Progenitor cell of endocrine pancreas (in vitro differentiated cells): ENCODE data around the gene TNRC6B. TPM values are rescaled to one million over a fixed set of nuclear protein-coding genes. Genes with fewer than 3 reads are reported as not detected.

Source experiments
- DNase-seq: peaks from one replicate; pipeline ENCODE4 v3.0.0; 2021; ENCODE audit warnings: low spot score; ENCODE audit not compliant: unreplicated experiment
- H3K27ac Mint-ChIP-seq: 2 replicates; pipeline ENCODE4 v1.8.0; 2021; ENCODE audit warnings: mild to moderate bottlenecking, moderate library complexity, mixed read lengths
- H3K27me3 Mint-ChIP-seq: 2 replicates; pipeline ENCODE4 v1.8.0; 2021; ENCODE audit warnings: mixed read lengths
- H3K36me3 Mint-ChIP-seq: 2 replicates; pipeline ENCODE4 v1.8.0; 2022; ENCODE audit warnings: mixed read lengths; ENCODE audit not compliant: insufficient read depth
- H3K4me1 Mint-ChIP-seq: 2 replicates; pipeline ENCODE4 v1.8.0; 2021; ENCODE audit warnings: low read depth, mixed read lengths
- H3K4me3 Mint-ChIP-seq: 2 replicates; pipeline ENCODE4 v1.8.0; 2021; ENCODE audit warnings: low read depth, mild to moderate bottlenecking, moderate library complexity, mixed read lengths
- H3K9me3 Mint-ChIP-seq: 2 replicates; pipeline ENCODE4 v1.8.0; 2021; ENCODE audit warnings: low read depth, mixed read lengths
- total RNA-seq: library from RNA; stranded (reverse); gene quantifications from 2 replicates; pipeline ENCODE4 v1.2.1, GENCODE V29; 2021
- TF ChIP-seq, protein P1 (sequence below): fragments of 200-600 bp; sonication (generic); IDR thresholded peaks from one replicate; pipeline ENCODE4 v1.5.0; 2021; ENCODE audit warnings: antibody characterized with exemption, mild to moderate bottlenecking; ENCODE audit not compliant: unreplicated experiment

TNRC6B gene
- total RNA-seq, 1 donor from 2014 or later: 73.2 TPM

DNA sequence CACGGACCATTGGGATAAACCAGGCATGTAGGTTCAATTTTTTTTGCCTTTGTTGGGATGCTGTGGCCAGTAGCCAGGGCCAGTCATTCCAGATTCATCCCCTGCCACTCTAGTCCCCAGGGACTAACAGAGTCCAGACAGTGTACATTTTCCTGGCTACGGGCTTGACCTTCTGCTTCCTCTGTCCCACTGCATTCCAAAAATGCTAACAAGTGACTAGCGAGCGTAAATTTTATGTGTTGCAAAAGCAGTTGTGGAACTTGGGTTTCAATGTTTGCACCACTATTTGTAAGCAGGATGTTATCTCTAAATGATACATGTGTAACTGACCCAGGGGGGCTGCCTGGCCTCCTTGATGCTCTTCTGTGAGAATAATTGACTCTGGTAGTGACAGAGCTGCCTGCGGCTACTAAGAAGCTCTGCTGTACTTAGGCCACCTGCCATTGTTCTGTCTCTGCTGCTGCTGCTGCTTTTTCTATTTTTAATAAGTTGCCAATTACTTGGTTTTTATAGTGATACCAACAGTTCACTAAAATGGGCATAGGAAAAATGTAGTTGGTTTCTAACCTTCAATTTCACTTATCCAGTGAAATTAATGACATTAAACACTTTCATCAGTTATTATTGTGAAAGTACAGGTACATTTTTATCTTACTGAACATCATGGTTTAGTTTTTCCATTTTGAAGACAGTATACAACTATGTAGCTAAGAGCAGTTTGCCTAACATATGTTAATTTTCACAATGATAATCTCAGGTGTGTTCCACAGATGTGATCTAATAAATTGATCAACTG lies 26.8 kb downstream of the TNRC6B start:
- no peaks in the 10 kb centered on the region for H3K36me3 Mint-ChIP-seq
- peaks cover 17% of the 10 kb centered on the region for H3K4me1 Mint-ChIP-seq
- H3K4me3 Mint-ChIP-seq: no peak overlapping the region
- H3K27ac Mint-ChIP-seq: peak overlapping the region; percentile 28
- no peaks in the 10 kb centered on the region for H3K27me3 Mint-ChIP-seq
- no peak for DNase-seq
- TF ChIP-seq, protein P1, sequence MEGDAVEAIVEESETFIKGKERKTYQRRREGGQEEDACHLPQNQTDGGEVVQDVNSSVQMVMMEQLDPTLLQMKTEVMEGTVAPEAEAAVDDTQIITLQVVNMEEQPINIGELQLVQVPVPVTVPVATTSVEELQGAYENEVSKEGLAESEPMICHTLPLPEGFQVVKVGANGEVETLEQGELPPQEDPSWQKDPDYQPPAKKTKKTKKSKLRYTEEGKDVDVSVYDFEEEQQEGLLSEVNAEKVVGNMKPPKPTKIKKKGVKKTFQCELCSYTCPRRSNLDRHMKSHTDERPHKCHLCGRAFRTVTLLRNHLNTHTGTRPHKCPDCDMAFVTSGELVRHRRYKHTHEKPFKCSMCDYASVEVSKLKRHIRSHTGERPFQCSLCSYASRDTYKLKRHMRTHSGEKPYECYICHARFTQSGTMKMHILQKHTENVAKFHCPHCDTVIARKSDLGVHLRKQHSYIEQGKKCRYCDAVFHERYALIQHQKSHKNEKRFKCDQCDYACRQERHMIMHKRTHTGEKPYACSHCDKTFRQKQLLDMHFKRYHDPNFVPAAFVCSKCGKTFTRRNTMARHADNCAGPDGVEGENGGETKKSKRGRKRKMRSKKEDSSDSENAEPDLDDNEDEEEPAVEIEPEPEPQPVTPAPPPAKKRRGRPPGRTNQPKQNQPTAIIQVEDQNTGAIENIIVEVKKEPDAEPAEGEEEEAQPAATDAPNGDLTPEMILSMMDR: no peak
- no peaks in the 10 kb centered on the region for H3K9me3 Mint-ChIP-seq

DNA sequence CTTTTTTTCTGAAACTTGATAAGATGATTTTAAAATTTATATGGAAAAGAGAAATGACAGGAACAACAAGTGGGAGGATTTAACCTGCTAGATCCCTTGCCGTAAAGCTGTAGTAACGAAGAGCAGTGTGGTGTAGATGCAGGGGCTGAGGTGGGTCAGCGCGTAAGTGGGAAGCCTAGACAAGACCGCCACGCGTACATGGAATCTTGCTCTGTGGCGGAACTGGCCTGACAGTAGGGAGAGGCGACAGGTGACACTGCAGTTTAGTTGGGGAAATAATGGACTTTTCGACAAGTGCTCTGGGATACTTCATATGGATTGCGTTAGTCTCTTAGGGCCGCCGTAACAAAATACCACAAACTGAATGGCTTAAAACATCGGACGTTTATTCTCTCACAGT lies 28.8 kb downstream of the TNRC6B start:
- Mint-ChIP-seq H3K9me3 (no peaks in the 10 kb centered on the region), H3K36me3 (no peaks in the 10 kb centered on the region), H3K27me3 (no peaks in the 10 kb centered on the region), H3K27ac (no peak overlapping the region), H3K4me3 (no peak overlapping the region), H3K4me1 (peaks cover 23% of the 10 kb centered on the region)
- DNase-seq: no peak
- TF ChIP-seq, protein P1: no peak

DNA sequence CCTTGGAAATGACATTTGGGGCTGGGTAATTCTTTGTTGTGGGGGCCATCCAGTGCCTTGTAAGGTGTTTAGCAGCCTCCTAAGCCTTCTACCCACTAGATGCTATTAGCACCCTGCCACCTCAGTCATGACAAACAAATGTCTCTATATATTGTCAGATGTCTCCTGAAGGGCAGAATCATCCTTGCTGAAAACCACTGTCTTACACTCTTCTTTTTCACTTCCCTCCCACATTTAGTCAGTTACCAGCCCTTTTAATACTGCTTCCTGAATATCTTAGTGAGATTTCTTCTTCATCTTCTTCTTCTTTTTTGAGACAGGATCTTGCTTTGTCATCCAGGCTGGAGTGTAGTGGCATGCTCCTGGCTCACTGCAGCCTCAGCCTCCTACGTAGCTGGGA lies 33.1 kb downstream of the TNRC6B start:
- no peaks in the 10 kb centered on the region for H3K27me3 Mint-ChIP-seq
- H3K4me3 Mint-ChIP-seq: no peak overlapping the region
- no peak for DNase-seq
- H3K27ac Mint-ChIP-seq: peak overlapping the region; percentile 34
- peaks cover 14% of the 10 kb centered on the region for H3K4me1 Mint-ChIP-seq
- peaks cover 6% of the 10 kb centered on the region for H3K36me3 Mint-ChIP-seq
- H3K9me3 Mint-ChIP-seq: no peaks in the 10 kb centered on the region
- TF ChIP-seq, protein P1: no peak

DNA sequence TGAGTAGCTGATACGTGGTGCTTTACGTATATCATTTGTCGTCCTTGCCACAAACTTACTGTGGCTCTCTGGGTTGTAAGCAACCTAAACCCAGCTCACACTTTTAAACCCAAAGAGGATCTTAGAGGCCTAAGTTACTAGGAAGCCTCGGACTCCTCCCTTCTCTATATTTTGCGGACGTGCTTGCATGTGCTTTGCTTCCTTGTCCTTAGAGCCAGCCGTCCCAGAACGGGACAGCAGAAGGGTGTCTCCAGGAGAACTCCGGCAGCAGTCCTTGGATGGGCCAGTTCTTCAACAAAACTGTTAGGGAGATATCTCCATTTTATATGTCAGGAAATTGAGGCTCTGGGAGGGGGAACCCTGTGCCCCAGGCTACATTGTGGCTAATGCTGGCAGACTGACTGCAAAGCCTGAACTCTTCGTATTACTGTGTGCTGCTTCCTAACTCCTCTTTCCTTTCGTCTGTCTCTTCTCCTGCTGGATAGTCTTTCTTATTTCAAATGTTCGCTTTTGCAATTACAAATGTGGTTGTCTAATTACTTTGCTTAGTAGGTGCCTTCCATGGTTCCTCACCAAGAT lies 33.8 kb downstream of the TNRC6B start:
- DNase-seq: no peak
- Mint-ChIP-seq H3K9me3 (no peaks in the 10 kb centered on the region), H3K36me3 (peaks cover 6% of the 10 kb centered on the region), H3K4me3 (no peak overlapping the region), H3K27me3 (no peaks in the 10 kb centered on the region), H3K27ac (peak overlapping the region; percentile 17), H3K4me1 (peaks cover 14% of the 10 kb centered on the region)
- TF ChIP-seq, protein P1: no peak

DNA sequence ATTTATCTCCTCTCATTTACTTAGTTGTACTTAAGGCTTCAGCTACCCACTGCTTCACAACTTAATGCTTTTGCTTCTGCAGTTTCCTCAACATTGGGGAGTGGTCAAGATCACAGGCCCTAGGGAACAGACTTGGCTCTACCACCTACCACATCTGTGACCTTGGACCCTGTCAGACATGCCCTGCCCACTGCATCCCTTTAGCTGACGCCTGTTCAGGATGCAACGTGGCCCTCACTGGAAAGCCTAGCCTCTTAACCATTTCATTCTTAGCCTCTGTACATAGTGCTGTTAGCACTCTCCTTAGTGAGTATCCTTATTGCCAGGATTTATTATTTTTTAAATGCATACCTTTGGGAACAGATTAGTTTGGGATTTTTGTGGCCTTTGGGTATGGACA lies 34.4 kb downstream of the TNRC6B start:
- no peak overlapping the region for H3K4me3 Mint-ChIP-seq
- H3K27ac Mint-ChIP-seq: no peak overlapping the region
- H3K9me3 Mint-ChIP-seq: no peaks in the 10 kb centered on the region
- DNase-seq: no peak
- H3K27me3 Mint-ChIP-seq: no peaks in the 10 kb centered on the region
- TF ChIP-seq, protein P1: no peak
- peaks cover 6% of the 10 kb centered on the region for H3K36me3 Mint-ChIP-seq
- peaks cover 14% of the 10 kb centered on the region for H3K4me1 Mint-ChIP-seq
